HepG2 (cell line): ENCODE data around the gene ZNF880. TPM values are rescaled to one million over a fixed set of nuclear protein-coding genes. Genes with fewer than 3 reads are reported as not detected.

Experiments
- ARHGAP35 ChIP-seq: sonication (generic); formaldehyde crosslinking; IDR thresholded peaks from 2 replicates; pipeline ENCODE4 v1.9.0; 2022; ENCODE audit warnings: mild to moderate bottlenecking, inconsistent platforms, moderate library complexity, missing genetic modification reagents, borderline replicate concordance
- ELF3 ChIP-seq: IDR thresholded peaks from 2 replicates; pipeline ENCODE4 v1.6.1; 2016; ENCODE audit warnings: missing genetic modification reagents, missing compliant biosample characterization
- HDAC2 ChIP-seq: sonication (generic); formaldehyde crosslinking; IDR thresholded peaks from 2 replicates; pipeline ENCODE4 v1.4.0; 2020; ENCODE audit warnings: missing genetic modification reagents
- KLF6 ChIP-seq: IDR thresholded peaks from 2 replicates; pipeline ENCODE4 v1.8.0; 2016; ENCODE audit warnings: missing biosample characterization, missing genetic modification reagents
- MBNL3 ChIP-seq: fragments of 250-450 bp; sonication (Bioruptor Pico); conservative IDR thresholded peaks from 2 replicates; pipeline ENCODE4 v1.8.0; 2022; ENCODE audit warnings: mild to moderate bottlenecking, inconsistent platforms
- NFYB ChIP-seq: sonication (generic); formaldehyde crosslinking; IDR thresholded peaks from 2 replicates; pipeline ENCODE4 v1.4.0; 2020; ENCODE audit warnings: missing genetic modification reagents
- NONO ChIP-seq, 2 experiments: fragments of 450-650 bp in 1 of 2; sonication (generic) in 1 of 2; formaldehyde crosslinking in 1 of 2; IDR thresholded peaks in 1 of 2; conservative IDR thresholded peaks in 1 of 2; 2 replicates each; pipeline versions ENCODE4 v1.6.1 to v1.8.0; 2017 to 2022; ENCODE audit warnings: mild to moderate bottlenecking in 1 of 2, missing genetic modification reagents in 1 of 2, moderate library complexity in 1 of 2
- POLR2A ChIP-seq, 2 experiments: IDR thresholded peaks; 2 replicates each; pipeline ENCODE4 v1.6.1; 2011; ENCODE audit warnings: low read depth in 2 of 2, low read length in 2 of 2, mild to moderate bottlenecking in 1 of 2, moderate library complexity in 1 of 2; ENCODE audit not compliant: insufficient read depth in 1 of 2
- RNF2 ChIP-seq: fragments of 450-650 bp; conservative IDR thresholded peaks from 2 replicates; pipeline ENCODE4 v1.6.1; 2016; ENCODE audit warnings: low read depth
- THAP11 ChIP-seq: IDR thresholded peaks from 2 replicates; pipeline ENCODE4 v1.6.1; 2016; ENCODE audit warnings: missing biosample characterization, missing genetic modification reagents
- ZNF446 ChIP-seq: sonication (generic); formaldehyde crosslinking; IDR thresholded peaks from 2 replicates; pipeline ENCODE4 v1.5.0; 2020; ENCODE audit warnings: mild to moderate bottlenecking, missing genetic modification reagents
- ZNF614 ChIP-seq: IDR thresholded peaks from 2 replicates; pipeline ENCODE4 v1.6.1; 2018; ENCODE audit warnings: missing biosample characterization, missing genetic modification reagents, inconsistent platforms, borderline replicate concordance
- polyA plus RNA-seq, 8 experiments: library from polyadenylated mRNA; depleted of rRNA in 3 of 8; stranded (reverse) in 7 of 8; unstranded in 1 of 8; fragments of >200 nt; fragmentation: Illumina TruSeq in 4 of 8; extraction: Trizol in 4 of 8; gene quantifications; 2 replicates each; pipeline versions ENCODE4 v1.2.1 to v1.2.3, GENCODE V29; 2011 to 2016; ENCODE audit warnings: low read depth in 4 of 8, missing spikeins in 1 of 8, mixed read lengths in 1 of 8; ENCODE audit not compliant: insufficient read depth in 1 of 8
- total RNA-seq, 5 experiments: library from RNA; depleted of rRNA; stranded (reverse); fragments of >200 nt; fragmentation: Illumina TruSeq; extraction: Trizol; gene quantifications; 2 replicates each; pipeline ENCODE4 v1.2.3, GENCODE V29; 2016; ENCODE audit warnings: low read depth in 1 of 5
- TF ChIP-seq, protein P1 (sequence below): sonication (generic); formaldehyde crosslinking; IDR thresholded peaks from 2 replicates; pipeline ENCODE4 v1.4.0; 2020; ENCODE audit warnings: mild to moderate bottlenecking, missing genetic modification reagents
- TF ChIP-seq, protein P2 (sequence below): IDR thresholded peaks from 2 replicates; pipeline ENCODE4 v1.6.1; 2012; ENCODE audit warnings: inconsistent platforms
- TF ChIP-seq, protein P3 (sequence below): sonication (generic); formaldehyde crosslinking; IDR thresholded peaks from 2 replicates; pipeline ENCODE4 v1.5.1; 2020; ENCODE audit warnings: mild to moderate bottlenecking, missing genetic modification reagents, moderate library complexity
- TF ChIP-seq, protein P4 (sequence below): sonication (generic); formaldehyde crosslinking; IDR thresholded peaks from 2 replicates; pipeline ENCODE4 v1.4.0; 2020; ENCODE audit warnings: missing genetic modification reagents

The ZNF880 gene
- total and polyA plus RNA-seq, 2 of the 13 experiments (the other 11 are each of a cell fraction or from before 2014, with no cell fraction given) = 0.03 to 0.18 TPM

DNA sequence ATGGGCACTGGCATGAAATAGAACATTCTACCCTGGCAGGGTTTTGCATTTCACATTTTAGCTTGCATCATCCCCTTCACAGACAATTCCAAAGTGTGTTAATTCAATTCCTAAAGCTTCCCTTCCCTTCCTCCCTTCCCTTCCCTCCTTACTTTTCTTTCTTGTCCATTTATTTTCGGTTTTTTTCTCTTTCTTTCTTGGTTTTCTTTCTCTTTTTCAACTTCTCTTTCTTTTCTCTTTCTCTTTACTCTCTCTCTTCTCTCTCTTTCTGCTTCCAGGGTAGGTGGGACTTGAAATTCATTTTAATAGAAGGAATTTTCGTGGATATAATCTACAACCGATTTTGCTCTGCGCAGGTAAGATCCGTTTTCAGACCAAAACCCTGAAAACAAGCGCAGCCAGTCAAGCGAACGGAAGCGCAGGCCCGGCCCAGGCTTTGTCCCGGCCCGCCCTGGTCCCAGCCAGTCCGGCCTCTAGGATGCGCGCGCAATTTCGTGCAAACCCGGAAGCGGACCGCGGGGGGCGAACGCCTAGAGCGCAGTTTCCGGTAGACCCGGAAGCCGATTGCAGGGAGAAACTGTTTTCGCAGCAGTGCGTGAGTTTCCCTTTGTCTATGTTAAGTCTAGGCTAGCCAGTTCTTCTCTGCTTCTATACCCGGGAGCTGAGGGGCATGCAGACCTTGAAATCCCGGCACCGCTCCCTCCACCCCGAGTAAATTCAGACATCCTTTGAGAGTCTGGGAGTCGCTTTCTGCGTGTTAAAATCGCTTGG is 27.8 kb downstream of the ZNF880 start, which contains the start of gene ZNF528 (continued):
- TF ChIP-seq, protein P1, sequence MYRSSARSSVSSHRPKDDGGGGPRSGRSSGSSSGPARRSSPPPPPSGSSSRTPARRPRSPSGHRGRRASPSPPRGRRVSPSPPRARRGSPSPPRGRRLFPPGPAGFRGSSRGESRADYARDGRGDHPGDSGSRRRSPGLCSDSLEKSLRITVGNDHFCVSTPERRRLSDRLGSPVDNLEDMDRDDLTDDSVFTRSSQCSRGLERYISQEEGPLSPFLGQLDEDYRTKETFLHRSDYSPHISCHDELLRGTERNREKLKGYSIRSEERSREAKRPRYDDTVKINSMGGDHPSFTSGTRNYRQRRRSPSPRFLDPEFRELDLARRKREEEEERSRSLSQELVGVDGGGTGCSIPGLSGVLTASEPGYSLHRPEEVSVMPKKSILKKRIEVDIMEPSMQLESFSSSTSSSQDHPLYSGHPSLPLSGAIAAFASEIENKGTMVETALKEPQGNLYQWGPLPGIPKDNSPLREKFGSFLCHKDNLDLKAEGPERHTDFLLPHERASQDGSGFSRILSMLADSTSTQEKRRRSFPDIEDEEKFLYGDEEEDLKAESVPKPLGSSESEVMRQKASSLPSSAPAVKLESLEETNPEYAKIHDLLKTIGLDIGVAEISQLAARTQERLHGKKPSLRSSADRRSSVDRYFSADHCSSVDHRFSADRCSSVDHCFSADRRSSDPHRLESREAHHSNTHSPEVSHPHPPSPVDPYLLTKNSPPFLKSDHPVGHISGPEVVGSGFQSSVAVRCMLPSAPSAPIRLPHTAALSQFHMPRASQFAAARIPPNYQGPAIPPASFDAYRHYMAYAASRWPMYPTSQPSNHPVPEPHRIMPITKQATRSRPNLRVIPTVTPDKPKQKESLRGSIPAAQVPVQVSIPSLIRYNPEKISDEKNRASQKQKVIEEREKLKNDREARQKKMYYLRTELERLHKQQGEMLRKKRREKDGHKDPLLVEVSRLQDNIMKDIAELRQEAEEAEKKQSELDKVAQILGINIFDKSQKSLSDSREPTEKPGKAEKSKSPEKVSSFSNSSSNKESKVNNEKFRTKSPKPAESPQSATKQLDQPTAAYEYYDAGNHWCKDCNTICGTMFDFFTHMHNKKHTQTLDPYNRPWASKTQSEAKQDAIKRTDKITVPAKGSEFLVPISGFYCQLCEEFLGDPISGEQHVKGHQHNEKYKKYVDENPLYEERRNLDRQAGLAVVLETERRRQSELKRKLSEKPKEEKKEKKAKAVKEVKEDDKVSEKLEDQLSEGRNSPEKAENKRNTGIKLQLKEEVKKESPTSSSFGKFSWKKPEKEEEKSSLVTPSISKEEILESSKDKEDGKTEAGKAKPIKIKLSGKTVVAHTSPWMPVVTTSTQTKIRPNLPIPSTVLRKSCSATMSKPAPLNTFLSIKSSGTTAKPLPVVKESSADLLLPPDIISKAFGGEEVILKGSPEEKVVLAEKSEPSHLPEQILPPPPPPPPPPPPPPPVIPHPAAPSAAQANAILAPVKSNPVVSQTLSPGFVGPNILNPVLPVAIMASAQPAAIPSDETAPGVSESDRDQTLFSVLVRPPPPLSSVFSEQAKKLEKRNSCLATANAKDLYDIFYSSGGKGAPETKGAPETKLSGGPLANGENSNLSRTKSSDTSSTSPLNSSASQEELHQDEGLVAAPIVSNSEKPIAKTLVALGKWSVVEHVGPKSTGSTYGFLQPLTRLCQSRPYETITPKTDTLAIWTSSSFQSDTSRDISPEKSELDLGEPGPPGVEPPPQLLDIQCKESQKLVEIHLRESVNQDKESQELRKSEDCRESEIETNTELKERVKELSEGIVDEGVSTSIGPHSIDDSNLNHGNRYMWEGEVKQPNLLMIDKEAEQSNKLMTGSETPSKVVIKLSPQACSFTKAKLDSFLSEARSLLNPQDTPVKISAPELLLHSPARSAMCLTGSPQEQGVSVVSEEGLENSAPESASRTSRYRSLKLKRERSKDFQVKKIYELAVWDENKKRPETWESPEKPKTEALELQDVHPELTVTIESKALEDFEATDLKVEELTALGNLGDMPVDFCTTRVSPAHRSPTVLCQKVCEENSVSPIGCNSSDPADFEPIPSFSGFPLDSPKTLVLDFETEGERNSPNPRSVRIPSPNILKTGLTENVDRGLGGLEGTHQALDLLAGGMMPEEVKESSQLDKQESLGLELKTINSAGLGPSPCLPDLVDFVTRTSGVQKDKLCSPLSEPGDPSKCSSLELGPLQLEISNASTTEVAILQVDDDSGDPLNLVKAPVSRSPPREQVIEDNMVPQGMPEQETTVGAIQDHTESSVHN (CRISPR knock-in tag) = no peak
- no peak for TF ChIP-seq MBNL3 (CRISPR knock-in tag)
- TF ChIP-seq NONO (IDR thresholded peaks at IDR 0.05) = no peak
- TF ChIP-seq NONO (CRISPR knock-in tag; conservative IDR thresholded peaks at IDR 0.05) = 0 out of 2 replicates have a peak, but pooled peaks have one; percentile 30
- TF ChIP-seq RNF2 = no peak
- TF ChIP-seq, protein P2, sequence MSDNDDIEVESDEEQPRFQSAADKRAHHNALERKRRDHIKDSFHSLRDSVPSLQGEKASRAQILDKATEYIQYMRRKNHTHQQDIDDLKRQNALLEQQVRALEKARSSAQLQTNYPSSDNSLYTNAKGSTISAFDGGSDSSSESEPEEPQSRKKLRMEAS = peak; percentile 46; the same call in 1 of the 2 replicates
- TF ChIP-seq KLF6 (CRISPR knock-in tag) = peak; percentile 63; the same call in 1 of the 2 replicates
- TF ChIP-seq ZNF446 (CRISPR knock-in tag) = no peak
- TF ChIP-seq, protein P3, sequence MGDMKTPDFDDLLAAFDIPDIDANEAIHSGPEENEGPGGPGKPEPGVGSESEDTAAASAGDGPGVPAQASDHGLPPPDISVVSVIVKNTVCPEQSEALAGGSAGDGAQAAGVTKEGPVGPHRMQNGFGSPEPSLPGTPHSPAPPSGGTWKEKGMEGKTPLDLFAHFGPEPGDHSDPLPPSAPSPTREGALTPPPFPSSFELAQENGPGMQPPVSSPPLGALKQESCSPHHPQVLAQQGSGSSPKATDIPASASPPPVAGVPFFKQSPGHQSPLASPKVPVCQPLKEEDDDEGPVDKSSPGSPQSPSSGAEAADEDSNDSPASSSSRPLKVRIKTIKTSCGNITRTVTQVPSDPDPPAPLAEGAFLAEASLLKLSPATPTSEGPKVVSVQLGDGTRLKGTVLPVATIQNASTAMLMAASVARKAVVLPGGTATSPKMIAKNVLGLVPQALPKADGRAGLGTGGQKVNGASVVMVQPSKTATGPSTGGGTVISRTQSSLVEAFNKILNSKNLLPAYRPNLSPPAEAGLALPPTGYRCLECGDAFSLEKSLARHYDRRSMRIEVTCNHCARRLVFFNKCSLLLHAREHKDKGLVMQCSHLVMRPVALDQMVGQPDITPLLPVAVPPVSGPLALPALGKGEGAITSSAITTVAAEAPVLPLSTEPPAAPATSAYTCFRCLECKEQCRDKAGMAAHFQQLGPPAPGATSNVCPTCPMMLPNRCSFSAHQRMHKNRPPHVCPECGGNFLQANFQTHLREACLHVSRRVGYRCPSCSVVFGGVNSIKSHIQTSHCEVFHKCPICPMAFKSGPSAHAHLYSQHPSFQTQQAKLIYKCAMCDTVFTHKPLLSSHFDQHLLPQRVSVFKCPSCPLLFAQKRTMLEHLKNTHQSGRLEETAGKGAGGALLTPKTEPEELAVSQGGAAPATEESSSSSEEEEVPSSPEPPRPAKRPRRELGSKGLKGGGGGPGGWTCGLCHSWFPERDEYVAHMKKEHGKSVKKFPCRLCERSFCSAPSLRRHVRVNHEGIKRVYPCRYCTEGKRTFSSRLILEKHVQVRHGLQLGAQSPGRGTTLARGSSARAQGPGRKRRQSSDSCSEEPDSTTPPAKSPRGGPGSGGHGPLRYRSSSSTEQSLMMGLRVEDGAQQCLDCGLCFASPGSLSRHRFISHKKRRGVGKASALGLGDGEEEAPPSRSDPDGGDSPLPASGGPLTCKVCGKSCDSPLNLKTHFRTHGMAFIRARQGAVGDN (CRISPR knock-in tag) = peak; percentile 66
- TF ChIP-seq, protein P4, sequence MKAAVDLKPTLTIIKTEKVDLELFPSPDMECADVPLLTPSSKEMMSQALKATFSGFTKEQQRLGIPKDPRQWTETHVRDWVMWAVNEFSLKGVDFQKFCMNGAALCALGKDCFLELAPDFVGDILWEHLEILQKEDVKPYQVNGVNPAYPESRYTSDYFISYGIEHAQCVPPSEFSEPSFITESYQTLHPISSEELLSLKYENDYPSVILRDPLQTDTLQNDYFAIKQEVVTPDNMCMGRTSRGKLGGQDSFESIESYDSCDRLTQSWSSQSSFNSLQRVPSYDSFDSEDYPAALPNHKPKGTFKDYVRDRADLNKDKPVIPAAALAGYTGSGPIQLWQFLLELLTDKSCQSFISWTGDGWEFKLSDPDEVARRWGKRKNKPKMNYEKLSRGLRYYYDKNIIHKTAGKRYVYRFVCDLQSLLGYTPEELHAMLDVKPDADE (CRISPR knock-in tag) = no peak
- 0 out of 2 replicates have a peak, but pooled peaks have one; percentile 19 for TF ChIP-seq HDAC2 (CRISPR knock-in tag)
- TF ChIP-seq ZNF614 (CRISPR knock-in tag) = no peak
- peak; percentile 87 for TF ChIP-seq THAP11 (CRISPR knock-in tag)
- TF ChIP-seq ARHGAP35 = no peak
- TF ChIP-seq POLR2A (IDR thresholded peaks at IDR 0.05; ENCODE audit: insufficient read depth in 1 of 2, low read depth in 2 of 2, low read length in 2 of 2) = peak; percentile 64 to 76
- TF ChIP-seq ELF3 (CRISPR knock-in tag) = peak; percentile 84
- TF ChIP-seq NFYB (CRISPR knock-in tag) = peak; percentile 19; the same call in 1 of the 2 replicates
